WTC11 (cell line): ENCODE results near the gene HILPDA.

Experiments
- ATF2 ChIP-seq: sonication (generic); formaldehyde crosslinking; IDR thresholded peaks from 2 replicates; pipeline ENCODE4 v1.8.1; 2022; ENCODE audit warnings: low read depth, missing genetic modification reagents, borderline replicate concordance
- CTCF ChIP-seq: fragments of 200-600 bp; IDR thresholded peaks from 2 replicates; pipeline ENCODE4 v1.8.0; 2022; ENCODE audit warnings: antibody characterized with exemption
- STAT6 ChIP-seq: sonication (generic); formaldehyde crosslinking; conservative IDR thresholded peaks from 2 replicates; pipeline ENCODE4 v1.8.1; 2023; ENCODE audit warnings: mild to moderate bottlenecking, low read depth, missing genetic modification reagents, moderate library complexity
- TEAD1 ChIP-seq: sonication (generic); formaldehyde crosslinking; IDR thresholded peaks from 2 replicates; pipeline ENCODE4 v1.8.0; 2022; ENCODE audit warnings: mild to moderate bottlenecking, missing genetic modification reagents
- USF2 ChIP-seq: sonication (generic); formaldehyde crosslinking; IDR thresholded peaks from 2 replicates; pipeline ENCODE4 v1.8.1; 2023; ENCODE audit warnings: mild to moderate bottlenecking, missing genetic modification reagents, moderate library complexity
- ZNF219 ChIP-seq: sonication (generic); formaldehyde crosslinking; IDR thresholded peaks from 2 replicates; pipeline ENCODE4 v1.8.0; 2023; ENCODE audit warnings: missing genetic modification reagents, mild to moderate bottlenecking, borderline replicate concordance
- ZNF263 ChIP-seq: sonication (generic); formaldehyde crosslinking; IDR thresholded peaks from 2 replicates; pipeline ENCODE4 v1.8.1; 2022; ENCODE audit warnings: low read depth, mild to moderate bottlenecking, moderate library complexity, missing genetic modification reagents
- ZNF416 ChIP-seq: fragments of 250-450 bp; sonication (Bioruptor Pico); IDR thresholded peaks from 2 replicates; pipeline ENCODE4 v1.9.0; 2021; ENCODE audit warnings: mild to moderate bottlenecking, inconsistent platforms

GRCh38 chr7:128422842-128423241 lies 32.8 kb upstream of the HILPDA start:
- TF ChIP-seq STAT6 (CRISPR knock-in tag) (no peak), TEAD1 (CRISPR knock-in tag) (no peak), CTCF (no peak), USF2 (CRISPR knock-in tag) (no peak), ATF2 (CRISPR knock-in tag) (no peak), ZNF263 (CRISPR knock-in tag) (no peak), ZNF219 (CRISPR knock-in tag) (no peak), ZNF416 (CRISPR knock-in tag) (no peak)
